Large intestine (tissue), 3 donors: Measurements from ENCODE around the gene SLC7A14. TPM values are rescaled to one million over a fixed set of nuclear protein-coding genes. Genes with fewer than 3 reads are reported as not detected.
"Not testable (repeated sequence)": the region's sequence is repeated elsewhere in the genome, so short reads cannot be mapped to it uniquely, and the experiment has no call there.

ENCODE experiments used
- DNase-seq, 2 donors: peaks; one replicate each; pipeline versions ENCODE4 v3.0.0 to v3.0.0-alpha.2; 2013
- H3K27ac ChIP-seq: one replicate; pipeline ENCODE4 v1.5.1; 2013; ENCODE audit warnings: low read length
- H3K27me3 ChIP-seq: 2 replicates; pipeline ENCODE4 v1.6.1; 2013; ENCODE audit warnings: low read length; ENCODE audit not compliant: control insufficient read depth, insufficient read depth
- H3K36me3 ChIP-seq: 2 replicates; pipeline ENCODE4 v1.6.1; 2013; ENCODE audit warnings: low read length; ENCODE audit not compliant: control insufficient read depth, insufficient read depth
- H3K4me1 ChIP-seq: one replicate; pipeline ENCODE4 v1.6.1; 2013; ENCODE audit warnings: low read length; ENCODE audit not compliant: control insufficient read depth, insufficient read depth
- H3K4me3 ChIP-seq: one replicate; pipeline ENCODE4 v1.5.1; 2013; ENCODE audit warnings: low read length
- H3K9me3 ChIP-seq: one replicate; pipeline ENCODE4 v1.6.1; 2013; ENCODE audit warnings: mild to moderate bottlenecking, low read depth, low read length, moderate library complexity; ENCODE audit not compliant: control insufficient read depth
- WGBS: methylation state at CpG from one replicate; pipeline ENCODE4 v1.1.5; 2013; ENCODE audit warnings: low lambda C conversion rate; ENCODE audit not compliant: insufficient coverage; 5-methylcytosine and 5-hydroxymethylcytosine counted together
- polyA plus RNA-seq: library from polyadenylated mRNA; unstranded; fragments of 120-200 nt; gene quantifications from one replicate; pipeline ENCODE4 v1.2.1, GENCODE V29; 2013

The SLC7A14 gene
- polyA plus RNA-seq, 1 donor, result 3.2 TPM

DNA sequence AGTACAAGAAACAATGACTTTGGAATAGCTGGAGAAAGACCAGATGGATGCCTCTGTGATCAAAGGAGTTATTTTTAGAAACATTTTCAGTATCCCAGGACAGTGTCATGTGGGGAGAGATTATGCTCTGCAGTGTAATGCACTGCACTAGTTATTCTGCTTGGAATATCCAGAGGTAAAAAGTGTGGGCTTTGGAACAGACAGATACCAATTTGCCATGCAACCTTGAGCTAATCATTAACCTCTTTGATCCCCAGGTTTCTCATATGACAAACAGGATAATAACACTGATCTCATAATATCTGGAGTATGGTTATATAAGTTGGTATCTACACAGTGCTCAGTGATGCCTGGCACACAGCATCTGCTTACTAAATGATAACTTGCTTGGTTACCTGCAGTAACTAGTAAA is 12.2 kb upstream of the SLC7A14 start:
- DNase-seq, result peak; percentile 82 to 93
- H3K27ac ChIP-seq, result peak overlapping the region; percentile 63
- H3K36me3 ChIP-seq, result no peaks in the 10 kb centered on the region
- H3K9me3 ChIP-seq, result no peaks in the 10 kb centered on the region
- H3K4me1 ChIP-seq, result peaks cover 28% of the 10 kb centered on the region
- no peak overlapping the region for H3K4me3 ChIP-seq
- H3K27me3 ChIP-seq, result no peaks in the 10 kb centered on the region

DNA sequence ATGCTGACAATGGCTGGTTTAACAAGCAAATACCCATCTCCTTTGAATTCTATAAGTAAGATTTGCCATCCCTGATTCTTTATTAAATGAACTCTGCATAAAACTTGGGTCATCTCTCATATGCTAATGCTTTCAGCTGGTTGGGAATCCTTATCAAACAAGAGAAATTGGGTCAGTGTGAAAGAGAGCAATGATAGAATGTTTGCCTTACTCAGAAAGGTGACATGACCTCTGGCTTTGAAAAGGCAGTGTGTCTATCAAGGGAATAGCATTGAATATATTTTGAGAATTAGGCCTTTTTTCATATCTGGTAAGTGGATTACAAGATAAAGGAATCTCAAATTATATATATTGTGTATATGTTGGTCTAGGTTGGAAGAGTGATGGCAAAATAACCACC is 8.7 kb upstream of the SLC7A14 start:
- DNase-seq, result no peak
- Histone ChIP-seq H3K4me3 (no peak overlapping the region), H3K27ac (no peak overlapping the region), H3K9me3 (no peaks in the 10 kb centered on the region), H3K27me3 (no peaks in the 10 kb centered on the region), H3K36me3 (no peaks in the 10 kb centered on the region), H3K4me1 (peaks cover 16% of the 10 kb centered on the region)

DNA sequence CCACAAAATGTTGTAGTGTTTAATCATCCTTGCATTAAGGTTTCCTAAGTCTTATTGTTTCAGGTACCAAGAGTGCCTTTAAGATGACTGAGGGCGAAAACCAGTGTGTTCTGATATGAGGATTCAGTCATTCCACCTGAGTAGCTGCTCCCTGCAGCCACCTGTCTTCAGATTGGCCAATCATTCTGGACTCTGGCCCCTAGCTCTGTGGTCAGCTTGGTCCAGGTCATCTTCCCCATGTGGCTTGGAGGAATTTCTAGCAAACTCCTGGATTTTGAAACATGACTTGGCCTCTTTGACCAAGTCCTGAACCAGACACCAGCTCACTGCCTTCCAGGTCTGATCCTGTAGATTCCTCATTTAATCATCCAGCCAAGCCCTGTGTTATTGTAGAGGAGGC is 7.8 kb upstream of the SLC7A14 start:
- H3K27ac ChIP-seq, result no peak overlapping the region
- no peak overlapping the region for H3K4me3 ChIP-seq
- peaks cover 14% of the 10 kb centered on the region for H3K4me1 ChIP-seq
- WGBS, result no CpG with 5 or more reads among the region's 1 CpG
- no peaks in the 10 kb centered on the region for H3K9me3 ChIP-seq
- DNase-seq, result peak in 1 of 2 donors; percentile 10
- H3K36me3 ChIP-seq, result no peaks in the 10 kb centered on the region
- peaks cover 4% of the 10 kb centered on the region for H3K27me3 ChIP-seq

DNA sequence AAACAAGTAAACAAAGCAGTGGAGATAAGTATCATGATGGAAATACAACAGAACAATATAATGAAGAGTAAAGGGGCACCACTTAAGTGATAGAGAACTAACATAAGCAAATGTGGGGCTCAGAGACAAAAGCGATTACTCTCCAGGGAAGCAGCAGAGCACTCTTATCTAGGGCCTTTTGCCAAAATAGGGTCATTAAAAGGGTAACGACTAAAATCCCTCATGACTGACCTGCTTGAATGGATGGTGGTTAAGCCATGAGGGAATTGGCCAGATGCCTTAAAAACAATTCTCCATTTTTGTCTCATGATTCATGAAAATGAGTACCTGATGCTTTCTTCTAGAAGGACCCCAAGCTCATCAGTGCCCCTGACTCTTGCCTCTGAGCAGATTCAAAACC is 3.2 kb upstream of the SLC7A14 start:
- DNase-seq, result no peak
- Histone ChIP-seq H3K4me3 (no peak overlapping the region), H3K4me1 (no peaks in the 10 kb centered on the region), H3K27me3 (peaks cover 36% of the 10 kb centered on the region), H3K9me3 (peaks cover 5% of the 10 kb centered on the region), H3K27ac (no peak overlapping the region), H3K36me3 (no peaks in the 10 kb centered on the region)
- no CpG with 5 or more reads among the region's 2 CpGs for WGBS

DNA sequence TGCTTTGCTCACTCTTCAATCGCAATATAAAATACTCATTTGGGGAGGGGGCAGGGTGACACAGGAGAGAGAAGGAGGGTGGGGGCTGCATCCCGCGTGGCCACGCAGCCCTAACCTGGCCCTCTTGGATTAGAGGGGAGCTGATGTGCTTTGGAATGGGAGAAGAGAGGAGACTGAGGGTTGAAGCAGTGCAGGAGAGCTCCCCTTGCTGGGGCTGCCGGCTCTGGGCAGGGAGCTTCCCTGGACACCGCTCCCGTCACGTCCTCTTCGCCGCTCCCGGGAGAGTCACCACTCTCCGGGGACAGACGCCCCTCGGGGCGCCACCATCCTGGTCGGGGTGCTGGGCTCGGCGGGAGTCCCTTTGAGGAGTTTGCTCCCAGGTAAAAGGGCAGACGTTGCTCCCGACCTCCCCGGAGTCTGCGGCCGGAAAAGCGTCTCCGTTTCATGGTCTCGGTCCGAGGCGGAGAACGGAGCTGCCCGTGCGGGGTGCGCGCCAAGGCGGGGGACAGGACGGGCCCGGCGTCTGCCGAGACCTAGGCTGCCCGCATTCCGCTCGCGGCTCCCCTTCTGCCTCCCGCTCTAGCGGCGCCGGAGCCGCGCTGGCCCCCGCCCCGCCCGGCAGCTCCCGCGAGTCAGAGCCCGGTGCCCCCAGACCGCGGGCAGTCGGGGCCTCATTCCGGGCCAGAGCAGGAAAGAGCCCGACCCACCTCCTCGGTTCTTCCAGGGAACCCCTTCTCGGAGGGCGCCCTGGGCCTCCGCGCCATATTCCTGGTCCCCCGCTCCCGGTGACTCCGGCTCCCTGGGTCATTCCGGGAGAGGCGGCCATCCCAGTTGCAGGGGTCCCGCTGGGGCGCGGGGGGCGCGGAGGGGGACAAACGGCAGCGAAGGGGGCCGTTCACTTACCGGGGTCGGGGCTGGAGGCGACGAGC is 603 bp downstream of the SLC7A14 start:
- H3K27ac ChIP-seq, result no peak overlapping the region
- H3K4me1 ChIP-seq, result no peaks in the 10 kb centered on the region
- peaks cover 42% of the 10 kb centered on the region for H3K27me3 ChIP-seq
- H3K36me3 ChIP-seq, result no peaks in the 10 kb centered on the region
- no CpG with 5 or more reads among the region's 81 CpGs for WGBS
- peak in 1 of 2 donors; percentile 15 for DNase-seq
- H3K4me3 ChIP-seq, result peak overlapping the region; percentile 36
- peaks cover 5% of the 10 kb centered on the region for H3K9me3 ChIP-seq

DNA sequence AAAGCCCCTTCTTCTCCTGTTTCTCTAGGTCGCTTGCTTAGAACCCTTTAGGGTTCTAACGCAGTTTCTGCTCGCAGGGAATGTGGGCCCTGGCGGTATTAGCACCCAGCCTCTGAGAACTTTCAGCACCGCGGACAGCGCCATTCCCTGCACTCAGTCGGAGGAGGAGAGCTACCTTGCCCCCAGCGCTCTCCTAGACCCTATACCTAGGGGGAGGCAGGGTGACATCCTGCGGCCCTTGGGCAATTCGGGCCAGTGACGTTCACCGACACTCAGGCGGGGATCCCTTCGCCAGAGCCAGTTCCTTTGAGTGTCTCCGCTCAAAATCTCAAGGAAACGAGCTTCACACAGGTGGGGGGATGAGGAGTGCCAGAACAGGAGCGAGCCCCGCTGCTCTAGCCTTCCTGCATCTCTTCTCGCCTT is 1.3 kb downstream of the SLC7A14 start:
- DNase-seq, result peak; percentile 54 to 72
- Histone ChIP-seq H3K36me3 (no peaks in the 10 kb centered on the region), H3K4me1 (no peaks in the 10 kb centered on the region), H3K4me3 (no peak overlapping the region), H3K27ac (no peak overlapping the region), H3K9me3 (peaks cover 5% of the 10 kb centered on the region), H3K27me3 (peaks cover 42% of the 10 kb centered on the region)
- WGBS, result no CpG with 5 or more reads among the region's 20 CpGs

DNA sequence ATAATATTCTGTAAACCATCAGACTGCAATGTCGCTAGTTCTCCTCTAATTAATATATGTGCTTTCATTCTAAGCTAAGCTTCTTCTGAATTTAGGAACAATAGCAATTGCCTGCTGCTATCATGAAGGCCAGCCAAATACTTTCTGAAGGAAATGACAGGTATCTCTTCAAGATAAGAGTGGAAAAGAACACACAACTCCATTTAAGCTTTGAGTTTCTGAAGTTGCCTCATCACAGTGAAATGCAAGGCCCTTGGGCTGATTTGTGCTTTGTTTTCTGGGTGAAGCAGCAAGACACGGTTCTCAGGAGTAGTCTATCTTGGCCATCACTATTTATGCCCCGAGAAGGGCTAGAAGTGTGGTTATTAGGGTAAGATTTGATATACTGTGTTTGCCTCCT is 6.2 kb downstream of the SLC7A14 start:
- Histone ChIP-seq H3K4me1 (no peaks in the 10 kb centered on the region), H3K36me3 (no peaks in the 10 kb centered on the region), H3K9me3 (no peaks in the 10 kb centered on the region), H3K27ac (no peak overlapping the region), H3K27me3 (peaks cover 13% of the 10 kb centered on the region), H3K4me3 (no peak overlapping the region)
- no peak for DNase-seq
- WGBS, result 71% methylated on average over 3 of the region's 3 CpGs

DNA sequence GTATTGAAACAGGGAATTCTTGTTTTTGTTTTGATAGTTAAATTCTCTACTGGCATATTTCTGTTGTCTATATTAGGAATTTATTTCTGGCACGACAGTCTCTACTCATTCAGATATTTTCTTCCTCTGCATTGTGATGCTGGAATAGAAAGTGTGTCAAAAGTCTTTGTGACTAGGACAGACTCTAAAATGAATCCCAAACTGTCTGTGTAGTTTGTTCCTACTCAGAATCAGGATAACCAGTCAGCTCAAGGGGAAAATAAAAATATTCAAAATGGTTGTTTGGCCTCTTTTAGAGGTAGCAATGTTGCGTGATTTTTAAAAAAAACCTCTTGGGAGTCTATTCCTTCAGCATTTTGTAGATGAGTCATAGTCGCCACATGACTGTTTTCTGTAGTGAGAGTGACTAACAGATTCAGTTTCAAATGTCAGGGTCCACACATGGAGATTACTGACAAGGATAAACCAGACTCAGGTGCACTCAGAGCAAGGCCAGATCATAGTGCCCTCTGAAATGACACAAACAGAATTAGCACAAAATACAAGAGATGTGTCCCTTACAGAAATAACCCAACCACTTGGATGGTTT is 13.1 kb downstream of the SLC7A14 start:
- no peak for DNase-seq
- H3K36me3 ChIP-seq, result no peaks in the 10 kb centered on the region
- no peaks in the 10 kb centered on the region for H3K9me3 ChIP-seq
- no peaks in the 10 kb centered on the region for H3K4me1 ChIP-seq
- no peak overlapping the region for H3K4me3 ChIP-seq
- H3K27ac ChIP-seq, result no peak overlapping the region
- H3K27me3 ChIP-seq, result peaks cover 2% of the 10 kb centered on the region
- WGBS, result 100% methylated on average over 1 of the region's 3 CpGs

DNA sequence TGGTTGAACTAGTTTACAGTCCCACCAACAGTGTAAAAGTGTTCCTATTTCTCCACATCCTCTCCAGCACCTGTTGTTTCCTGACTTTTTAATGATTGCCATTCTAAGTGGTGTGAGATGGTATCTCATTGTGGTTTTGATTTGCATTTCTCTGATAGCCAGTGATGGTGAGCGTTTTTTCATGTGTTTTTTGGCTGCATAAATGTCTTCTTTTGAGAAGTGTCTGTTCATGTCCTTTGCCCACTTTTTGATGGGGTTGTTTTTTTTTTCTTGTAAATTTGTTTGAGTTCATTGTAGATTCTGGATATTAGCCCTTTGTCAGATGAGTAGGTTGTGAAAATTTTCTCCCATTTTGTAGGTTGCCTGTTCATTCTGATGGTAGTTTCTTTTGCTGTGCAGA is 18.3 kb downstream of the SLC7A14 start:
- not testable (repeated sequence) for H3K27me3 ChIP-seq, H3K36me3 ChIP-seq, H3K27ac ChIP-seq, DNase-seq, H3K9me3 ChIP-seq, H3K4me3 ChIP-seq, H3K4me1 ChIP-seq
- no CpG with 5 or more reads among the region's 1 CpG for WGBS

DNA sequence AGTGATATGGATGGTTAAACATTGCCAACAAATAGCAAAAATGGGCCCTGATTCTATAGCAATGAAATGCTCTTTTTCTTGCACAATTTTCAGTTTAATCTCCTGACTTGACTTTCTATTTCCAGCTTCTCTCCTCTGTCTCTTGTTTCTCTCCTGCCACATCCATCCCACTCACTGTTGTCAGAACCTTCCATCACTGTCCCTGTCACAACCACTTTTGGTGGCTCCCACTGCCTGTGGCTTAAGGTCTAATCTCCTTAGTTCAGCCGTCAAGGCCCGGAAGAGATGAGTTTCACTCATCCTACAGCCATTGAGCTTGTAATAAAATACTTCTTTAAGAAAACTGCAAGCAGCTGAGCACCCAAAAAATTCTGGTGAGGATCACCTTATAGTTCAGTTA is 19.5 kb downstream of the SLC7A14 start:
- 88% methylated on average over 2 of the region's 2 CpGs for WGBS
- DNase-seq, result no peak
- no peaks in the 10 kb centered on the region for H3K27me3 ChIP-seq

DNA sequence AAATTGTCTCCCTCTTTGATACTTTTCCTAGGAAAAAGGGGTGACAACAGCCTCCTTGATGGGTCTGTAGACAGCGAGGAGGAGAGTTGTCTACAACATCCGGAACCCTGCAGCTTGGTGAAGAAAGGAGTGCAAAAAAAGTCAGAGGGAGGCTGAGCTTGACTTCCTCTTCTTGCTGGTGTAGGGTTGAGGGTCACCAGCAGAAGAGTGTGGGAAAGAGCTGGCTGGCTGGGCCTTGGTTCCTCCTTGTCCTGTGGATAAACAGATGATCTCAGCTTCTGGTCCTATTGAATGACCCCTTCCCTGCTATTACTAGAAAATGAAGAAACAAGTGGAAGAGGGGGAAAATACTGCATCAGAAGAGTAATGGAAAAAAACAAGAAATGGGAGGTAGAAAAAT is 20.4 kb downstream of the SLC7A14 start:
- H3K4me1 ChIP-seq, result no peaks in the 10 kb centered on the region
- H3K27me3 ChIP-seq, result no peaks in the 10 kb centered on the region
- WGBS, result no CpG with 5 or more reads among the region's 2 CpGs
- H3K4me3 ChIP-seq, result no peak overlapping the region
- no peaks in the 10 kb centered on the region for H3K36me3 ChIP-seq
- no peaks in the 10 kb centered on the region for H3K9me3 ChIP-seq
- DNase-seq, result no peak
- H3K27ac ChIP-seq, result no peak overlapping the region

More for the DNA sequence above, 19.5 kb downstream of the SLC7A14 start:
- no peaks in the 10 kb centered on the region for H3K36me3 ChIP-seq
- no peaks in the 10 kb centered on the region for H3K4me1 ChIP-seq
- H3K9me3 ChIP-seq, result no peaks in the 10 kb centered on the region
- no peak overlapping the region for H3K27ac ChIP-seq
- no peak overlapping the region for H3K4me3 ChIP-seq
